Panc1 (cell line): ENCODE results near the gene CCDC200. TPM values are rescaled to one million over a fixed set of nuclear protein-coding genes. Genes with fewer than 3 reads are reported as not detected.

Experiments
- ATAC-seq: fragments of 200-7000 bp; cut with Tn5 transposase; 2 replicates; pipeline ENCODE4 v1.9.1; 2020; ENCODE audit warnings: mild to moderate bottlenecking, moderate library complexity
- BruUV-seq: library from RNA; stranded (reverse); fragments of 400-500 nt; replicated peaks from 2 replicates; lab custom pipeline; 2021; lab: Mats Ljungman, UMichigan
- CTCF ChIA-PET: fragments of 300-600 bp; sonication (Branson Sonifier 250); formaldehyde crosslinking; loops from one replicate; lab custom pipeline; 2022; ENCODE audit warnings: antibody characterized with exemption; lab: Charles Lee
- POLR2A ChIA-PET: fragments of 300-600 bp; sonication (Branson Sonifier 250); formaldehyde crosslinking; loops from one replicate; lab custom pipeline; 2022; ENCODE audit warnings: antibody characterized with exemption; lab: Charles Lee
- DNase-seq: peaks from one replicate; pipeline ENCODE4 v3.0.0-alpha.2; 2010; ENCODE audit warnings: low read depth, low spot score
- H3K27ac ChIP-seq: 2 replicates; pipeline ENCODE4 v1.5.1; 2011; ENCODE audit warnings: mild to moderate bottlenecking, low read length, inconsistent platforms
- H3K27me3 ChIP-seq: fragments of 200-500 bp; sonication (Bioruptor generic); 2 replicates; pipeline ENCODE4 v1.6.0; 2014; ENCODE audit warnings: low read length, inconsistent platforms; ENCODE audit not compliant: control insufficient read depth, insufficient read depth
- H3K36me3 ChIP-seq: fragments of 200-500 bp; sonication (Bioruptor generic); 2 replicates; pipeline ENCODE4 v1.5.1; 2014; ENCODE audit warnings: inconsistent platforms, mild to moderate bottlenecking, low read length, moderate library complexity; ENCODE audit not compliant: control insufficient read depth, insufficient read depth
- H3K4me1 ChIP-seq: 2 replicates; pipeline ENCODE4 v1.5.1; 2011; ENCODE audit warnings: inconsistent platforms, mild to moderate bottlenecking, low read length, moderate library complexity; ENCODE audit not compliant: control insufficient read depth, insufficient read depth
- H3K4me3 ChIP-seq, 2 experiments: 2 replicates each; pipeline ENCODE4 v1.5.1; 2011 to 2012; ENCODE audit warnings: low read depth in 2 of 2, low read length in 2 of 2, mild to moderate bottlenecking in 2 of 2, inconsistent platforms in 1 of 2, moderate library complexity in 1 of 2
- H3K9me3 ChIP-seq: fragments of 200-500 bp; sonication (Bioruptor generic); 2 replicates; pipeline ENCODE4 v1.5.1; 2014; ENCODE audit warnings: low read depth, mild to moderate bottlenecking, inconsistent platforms, low read length, moderate library complexity; ENCODE audit not compliant: control insufficient read depth, insufficient read depth
- CTCF ChIP-seq: fragments of 450-650 bp; IDR thresholded peaks from 2 replicates; pipeline ENCODE4 v1.5.1; 2017; ENCODE audit warnings: mild to moderate bottlenecking
- POLR2AphosphoS5 ChIP-seq: IDR thresholded peaks from 2 replicates; pipeline ENCODE4 v1.6.1; 2012; ENCODE audit warnings: mild to moderate bottlenecking, low read depth, low read length, moderate library complexity
- REST ChIP-seq, 2 experiments: IDR thresholded peaks; 2 replicates each; pipeline ENCODE4 v1.6.1; 2011 to 2012; ENCODE audit warnings: low read depth in 2 of 2, control low read depth in 1 of 2, low read length in 1 of 2, mild to moderate bottlenecking in 1 of 2, moderate library complexity in 1 of 2; ENCODE audit not compliant: insufficient read depth in 1 of 2
- SIN3A ChIP-seq: IDR thresholded peaks from 2 replicates; pipeline ENCODE4 v1.6.1; 2012; ENCODE audit warnings: low read depth, mild to moderate bottlenecking, low read length, moderate library complexity, borderline replicate concordance; ENCODE audit not compliant: insufficient read depth
- TCF7L2 ChIP-seq: IDR thresholded peaks from 2 replicates; pipeline ENCODE4 v1.6.1; 2011; ENCODE audit warnings: mild to moderate bottlenecking, low read depth, low read length, inconsistent platforms
- in situ Hi-C: cut with HindIII; loops from 2 replicates; pipeline ENCODE4 v1.10.0; 2016; ENCODE audit warnings: low sequenced_read_pairs, low pct_unique_long_range_greater_than_20kb
- intact Hi-C: fragments of 100-400 bp; cut with micrococcal nuclease; formaldehyde crosslinking; loops from one replicate; pipeline ENCODE4 v1.10.0; 2022; ENCODE audit not compliant: unreplicated experiment
- total RNA-seq: library from RNA; stranded (reverse); gene quantifications from one replicate; pipeline ENCODE4 v1.2.1, GENCODE V29; 2021; ENCODE audit not compliant: unreplicated experiment

CCDC200 gene
- total RNA-seq, 1 experiment from 2014 or later, result not detected

- no peaks in the 10 kb centered on the region for H3K9me3 ChIP-seq
- peaks cover 14% of the 10 kb centered on the region for H3K4me1 ChIP-seq
- ATAC-seq (no peak), DNase-seq (no peak)
- intact Hi-C loops (no loop called here), in situ Hi-C loops (no loop called here)
- CTCF ChIA-PET, result no interaction called here
- H3K27ac ChIP-seq, result peak overlapping the region; percentile 13; the same call in 1 of the 2 replicates
- H3K27me3 ChIP-seq, result no peaks in the 10 kb centered on the region
- no TSS peak for BruUV-seq
- no peak overlapping the region for H3K4me3 ChIP-seq
- H3K36me3 ChIP-seq, result peaks cover 5% of the 10 kb centered on the region
- TF ChIP-seq REST (IDR thresholded peaks at IDR 0.05; ENCODE audit: insufficient read depth in 1 of 2, low read depth in 2 of 2, low read length in 1 of 2) (no peak), SIN3A (no peak), POLR2AphosphoS5 (no peak), TCF7L2 (no peak), CTCF (no peak)
- POLR2A ChIA-PET, result no interaction called here
These were observed 53.0 kb downstream of the CCDC200 start for GRCh38 chr17:43175213-43176118.

- DNase-seq (peak; percentile 28), ATAC-seq (no peak)
- in situ Hi-C loops (no loop called here), intact Hi-C loops (no loop called here)
- POLR2A ChIA-PET, result interaction anchor here (0.6 to 1.5 kb wide), 4 partner anchors 28 to 147 kb away, joined by 3 to 7 read pairs (median 3); partner anchors contain the start of gene BRCA1
- Histone ChIP-seq H3K9me3 (no peaks in the 10 kb centered on the region), H3K27ac (peak overlapping the region; percentile 90), H3K36me3 (no peaks in the 10 kb centered on the region; the same call in 1 of the 2 replicates), H3K27me3 (no peaks in the 10 kb centered on the region), H3K4me3 (peak overlapping the region; percentile 86 to 92), H3K4me1 (peaks cover 14% of the 10 kb centered on the region)
- BruUV-seq, result TSS peak; percentile 96
- TF ChIP-seq CTCF (no peak; the same call in 1 of the 2 replicates), REST (IDR thresholded peaks at IDR 0.05; ENCODE audit: insufficient read depth in 1 of 2, low read depth in 2 of 2, low read length in 1 of 2) (no peak), POLR2AphosphoS5 (no peak), SIN3A (no peak), TCF7L2 (no peak)
- CTCF ChIA-PET, result interaction anchor here (0.6 kb wide), 1 partner anchor 40 kb away, joined by 3 read pairs; the partner anchor contains the start of gene TMEM106A
These were observed 56.6 kb downstream of the CCDC200 start for GRCh38 chr17:43171586-43172487.
